Upper lobe of right lung (tissue), 1 donor: ENCODE measurements around the gene CDK14. TPM values are rescaled to one million over a fixed set of nuclear protein-coding genes. Genes with fewer than 3 reads are reported as not detected.

Experiments
- ATAC-seq: fragments of 200-7000 bp; cut with Tn5 transposase; one replicate; pipeline ENCODE4 v1.9.1; 2020; ENCODE audit warnings: mild to moderate bottlenecking, moderate library complexity
- DNase-seq: peaks from one replicate; pipeline ENCODE4 v3.0.0-alpha.2; 2020
- H3K27ac ChIP-seq: fragments of 200-600 bp; one replicate; pipeline ENCODE4 v1.8.0; 2022
- H3K27me3 ChIP-seq: fragments of 200-600 bp; one replicate; pipeline ENCODE4 v1.8.0; 2022; ENCODE audit warnings: mild to moderate bottlenecking
- H3K36me3 ChIP-seq: fragments of 200-600 bp; one replicate; pipeline ENCODE4 v1.8.0; 2022
- H3K4me1 ChIP-seq: fragments of 200-600 bp; one replicate; pipeline ENCODE4 v1.8.0; 2022
- H3K4me3 ChIP-seq: fragments of 200-600 bp; one replicate; pipeline ENCODE4 v1.8.0; 2022; ENCODE audit warnings: mild to moderate bottlenecking
- H3K9me3 ChIP-seq: fragments of 200-600 bp; one replicate; pipeline ENCODE4 v1.8.0; 2022
- intact Hi-C: fragments of 100-400 bp; cut with DNase I; formaldehyde crosslinking; loops from one replicate; pipeline ENCODE4 v1.11.0; 2022
- total RNA-seq: library from RNA; stranded (reverse); fragmentation: NEBNext Ultra II Directional; extraction: Animal tissue kit (Norgen Biotek cat#: 25700); gene quantifications from one replicate; pipeline ENCODE4 v1.2.1, GENCODE V29; 2021
- TF ChIP-seq, protein P1 (sequence below): fragments of 200-600 bp; IDR thresholded peaks from one replicate; pipeline ENCODE4 v1.8.0; 2022; ENCODE audit warnings: antibody characterized with exemption
- donor health status: DM: no; HTN: yes; CAD: no; lungs with severe emphysema.

CDK14 gene
- total RNA-seq, 1 donor from 2014 or later = 47.2 TPM

DNA sequence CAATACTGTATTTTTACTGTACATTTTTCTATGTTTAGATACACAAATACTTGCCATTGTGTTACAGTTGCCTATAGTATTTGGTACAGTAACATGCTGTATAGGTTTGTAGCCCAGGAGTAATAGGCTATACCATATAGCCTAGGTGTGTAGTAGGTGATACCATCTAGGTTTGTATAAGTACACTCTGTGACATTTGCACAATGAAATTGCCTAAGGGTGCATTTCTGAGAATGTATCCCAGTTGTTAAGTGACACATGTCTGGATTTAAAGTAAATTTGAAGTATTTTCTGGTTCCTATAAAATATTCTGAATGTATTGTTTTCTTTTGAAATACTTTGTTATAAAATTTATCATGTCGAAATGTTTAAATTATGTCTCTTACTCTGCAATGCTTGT lies 7.2 kb downstream of the CDK14 start:
- Histone ChIP-seq H3K4me1 (peaks cover 4% of the 10 kb centered on the region), H3K9me3 (no peaks in the 10 kb centered on the region), H3K27me3 (no peaks in the 10 kb centered on the region), H3K4me3 (no peak overlapping the region), H3K36me3 (no peaks in the 10 kb centered on the region), H3K27ac (no peak overlapping the region)
- DNase-seq = no peak
- no peak for ATAC-seq
- TF ChIP-seq, protein P1, sequence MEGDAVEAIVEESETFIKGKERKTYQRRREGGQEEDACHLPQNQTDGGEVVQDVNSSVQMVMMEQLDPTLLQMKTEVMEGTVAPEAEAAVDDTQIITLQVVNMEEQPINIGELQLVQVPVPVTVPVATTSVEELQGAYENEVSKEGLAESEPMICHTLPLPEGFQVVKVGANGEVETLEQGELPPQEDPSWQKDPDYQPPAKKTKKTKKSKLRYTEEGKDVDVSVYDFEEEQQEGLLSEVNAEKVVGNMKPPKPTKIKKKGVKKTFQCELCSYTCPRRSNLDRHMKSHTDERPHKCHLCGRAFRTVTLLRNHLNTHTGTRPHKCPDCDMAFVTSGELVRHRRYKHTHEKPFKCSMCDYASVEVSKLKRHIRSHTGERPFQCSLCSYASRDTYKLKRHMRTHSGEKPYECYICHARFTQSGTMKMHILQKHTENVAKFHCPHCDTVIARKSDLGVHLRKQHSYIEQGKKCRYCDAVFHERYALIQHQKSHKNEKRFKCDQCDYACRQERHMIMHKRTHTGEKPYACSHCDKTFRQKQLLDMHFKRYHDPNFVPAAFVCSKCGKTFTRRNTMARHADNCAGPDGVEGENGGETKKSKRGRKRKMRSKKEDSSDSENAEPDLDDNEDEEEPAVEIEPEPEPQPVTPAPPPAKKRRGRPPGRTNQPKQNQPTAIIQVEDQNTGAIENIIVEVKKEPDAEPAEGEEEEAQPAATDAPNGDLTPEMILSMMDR = no peak
- intact Hi-C loops = no loop called here

DNA sequence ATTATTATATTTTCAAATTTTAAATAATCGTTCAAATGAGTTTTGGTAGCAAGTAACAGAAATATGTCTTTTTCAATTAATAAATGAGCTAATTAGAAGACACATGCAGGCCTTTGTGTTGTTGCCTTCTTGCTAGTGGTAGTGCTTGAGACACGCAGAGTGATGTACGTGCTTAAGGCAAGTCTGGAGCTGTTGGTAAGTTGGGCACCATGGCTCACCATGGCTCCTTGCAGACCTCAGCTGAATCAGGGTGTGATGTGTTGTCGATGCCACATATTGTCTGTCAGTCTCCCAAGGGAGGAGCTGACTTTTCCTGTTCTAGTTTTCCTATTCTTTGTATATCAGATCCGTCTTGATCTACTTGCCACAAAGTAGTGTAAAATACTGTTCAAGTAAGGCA lies 8.3 kb downstream of the CDK14 start:
- Histone ChIP-seq H3K4me1 (peaks cover 4% of the 10 kb centered on the region), H3K27ac (no peak overlapping the region), H3K4me3 (no peak overlapping the region), H3K27me3 (no peaks in the 10 kb centered on the region), H3K9me3 (no peaks in the 10 kb centered on the region), H3K36me3 (no peaks in the 10 kb centered on the region)
- intact Hi-C loops = no loop called here
- ATAC-seq = no peak
- no peak for DNase-seq
- TF ChIP-seq, protein P1 = no peak

DNA sequence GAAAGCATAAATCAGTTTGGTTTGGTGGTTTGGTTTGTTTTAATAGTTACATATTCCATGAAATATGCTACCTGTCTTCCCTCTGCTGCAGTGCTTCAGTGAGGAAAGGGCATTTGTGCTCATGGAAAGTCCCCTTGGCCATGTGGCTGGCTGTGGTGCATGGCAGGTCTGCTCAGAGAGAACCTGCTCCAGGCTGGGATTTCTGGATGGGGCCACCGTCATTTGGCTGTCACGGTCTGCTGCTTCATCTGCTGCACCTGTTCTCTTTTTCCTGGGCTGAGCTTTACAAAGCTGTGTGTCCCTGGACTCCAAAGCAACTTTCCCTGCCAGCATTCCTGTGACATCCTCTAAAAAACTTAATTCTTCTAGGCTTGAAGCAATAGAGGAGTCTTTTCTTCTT lies 8.9 kb downstream of the CDK14 start:
- TF ChIP-seq, protein P1 = no peak
- no peak overlapping the region for H3K4me3 ChIP-seq
- H3K4me1 ChIP-seq = peaks cover 4% of the 10 kb centered on the region
- H3K36me3 ChIP-seq = no peaks in the 10 kb centered on the region
- no peaks in the 10 kb centered on the region for H3K27me3 ChIP-seq
- no peak overlapping the region for H3K27ac ChIP-seq
- ATAC-seq (no peak), DNase-seq (no peak)
- no peaks in the 10 kb centered on the region for H3K9me3 ChIP-seq
- intact Hi-C loops = no loop called here

DNA sequence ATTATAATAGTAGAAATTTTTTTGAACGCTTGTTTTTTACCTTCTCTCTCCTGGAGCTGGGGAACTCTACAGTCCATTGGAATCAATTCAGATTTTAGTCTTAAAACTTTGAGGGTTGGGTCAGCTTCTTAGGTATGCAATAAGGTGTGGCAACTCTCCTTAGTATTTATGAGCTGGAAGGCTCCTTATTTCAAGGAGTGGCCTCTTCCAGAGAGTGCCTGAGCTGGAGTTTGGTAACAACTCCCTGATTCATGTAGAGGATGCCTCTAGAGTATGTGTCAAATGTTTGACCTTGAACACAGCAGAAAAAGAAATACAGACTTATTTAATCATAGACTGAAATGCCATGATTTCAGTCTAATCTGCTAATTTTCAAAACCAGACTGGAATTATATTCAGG lies 11.1 kb downstream of the CDK14 start:
- TF ChIP-seq, protein P1 = no peak
- ATAC-seq (peak; percentile 94), DNase-seq (no peak)
- Histone ChIP-seq H3K27ac (no peak overlapping the region), H3K27me3 (no peaks in the 10 kb centered on the region), H3K4me1 (no peaks in the 10 kb centered on the region), H3K4me3 (no peak overlapping the region), H3K36me3 (no peaks in the 10 kb centered on the region), H3K9me3 (no peaks in the 10 kb centered on the region)
- intact Hi-C loops = no loop called here

DNA sequence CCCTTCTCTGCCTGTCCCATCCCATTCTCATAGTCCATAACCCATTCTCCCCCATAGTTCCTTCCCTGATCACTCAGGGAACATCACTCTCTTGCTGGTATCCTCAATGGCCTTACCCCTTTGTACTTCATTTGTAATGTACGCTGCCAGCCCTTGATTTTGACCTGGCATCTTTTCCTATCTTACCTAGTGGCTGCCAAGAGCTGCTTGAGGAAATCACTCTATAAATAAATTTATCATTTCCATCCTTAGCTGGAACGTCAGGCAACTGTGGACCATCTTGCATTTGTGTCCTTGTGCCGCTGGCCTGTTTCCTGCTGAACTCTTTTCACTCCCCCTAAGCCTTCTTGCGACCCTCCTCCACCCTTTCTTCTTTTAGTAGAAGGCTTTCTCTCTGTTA lies 14.0 kb downstream of the CDK14 start:
- no peaks in the 10 kb centered on the region for H3K36me3 ChIP-seq
- H3K27me3 ChIP-seq = no peaks in the 10 kb centered on the region
- TF ChIP-seq, protein P1 = no peak
- no peaks in the 10 kb centered on the region for H3K9me3 ChIP-seq
- DNase-seq = no peak
- intact Hi-C loops = no loop called here
- H3K4me1 ChIP-seq = no peaks in the 10 kb centered on the region
- ATAC-seq = no peak
- no peak overlapping the region for H3K27ac ChIP-seq
- no peak overlapping the region for H3K4me3 ChIP-seq

DNA sequence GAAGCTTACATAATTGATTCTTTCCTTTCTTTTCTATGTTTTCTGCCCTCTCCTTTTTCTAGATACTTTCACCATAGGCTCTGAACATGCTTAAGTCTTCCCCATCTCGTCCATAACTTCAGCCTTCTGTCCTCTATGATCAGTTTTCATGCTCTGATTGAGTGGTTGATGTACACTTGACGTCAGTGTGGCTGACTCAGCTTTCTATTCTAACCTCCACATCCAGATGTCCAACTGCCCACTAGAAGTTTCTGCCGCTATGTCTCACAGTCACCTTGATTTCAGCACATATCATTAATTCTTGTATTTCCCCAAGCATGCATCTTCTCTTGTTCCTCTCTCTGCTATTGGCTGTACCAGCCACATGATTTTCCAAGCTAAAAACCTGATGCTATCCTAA lies 15.0 kb downstream of the CDK14 start:
- H3K4me3 ChIP-seq = no peak overlapping the region
- DNase-seq (no peak), ATAC-seq (no peak)
- H3K27ac ChIP-seq = no peak overlapping the region
- intact Hi-C loops = no loop called here
- no peaks in the 10 kb centered on the region for H3K4me1 ChIP-seq
- no peaks in the 10 kb centered on the region for H3K9me3 ChIP-seq
- no peaks in the 10 kb centered on the region for H3K36me3 ChIP-seq
- no peaks in the 10 kb centered on the region for H3K27me3 ChIP-seq
- TF ChIP-seq, protein P1 = no peak
